ENCODE measurements around the gene CERS5.

CERS5 gene

GRCh38 chr12:50187084-50187900, 20.1 kb upstream of the CERS5 start:
- no peaks in the 10 kb centered on the region for H3K27me3 ChIP-seq (replicated peaks in 2 of 5; ENCODE audit: control insufficient read depth in 4 of 5, insufficient read depth in 5 of 5, low read length in 4 of 5)
- H3K4me3 ChIP-seq (ENCODE audit: control insufficient read depth in 1 of 7, extremely low read depth in 1 of 7, insufficient read depth in 4 of 7, low read depth in 2 of 7, low read length in 6 of 7): no peak overlapping the region
- CTCF ChIA-PET: interaction anchor here (1.1 to 1.8 kb wide), 4 partner anchors 9 to 128 kb away, joined by 3 to 6 read pairs (median 4); no protein-coding TSS in a partner anchor
- DNase-seq: no peak
- no peak overlapping the region for H3K27ac ChIP-seq (ENCODE audit: insufficient read depth in 1 of 2, low read depth in 1 of 2, low read length in 2 of 2, poor library complexity in 1 of 2, severe bottlenecking in 2 of 2)
- no peaks in the 10 kb centered on the region for H3K4me1 ChIP-seq (ENCODE audit: control extremely low read depth in 1 of 4, control insufficient read depth in 4 of 4, insufficient read depth in 4 of 4, low read length in 3 of 4)
- no peaks in the 10 kb centered on the region for H3K9me3 ChIP-seq (ENCODE audit: control extremely low read depth in 1 of 5, control insufficient read depth in 4 of 5, insufficient read depth in 2 of 5, low read depth in 1 of 5, low read length in 4 of 5)
- 96% methylated on average over 3 of the region's 7 CpGs for WGBS (ENCODE audit: insufficient coverage)
- POLR2A ChIA-PET: no interaction called here
- peaks cover 0 to 20% (median 8%) of the 10 kb centered on the region in 4 experiments for H3K36me3 ChIP-seq (ENCODE audit: control insufficient read depth in 4 of 4, insufficient read depth in 4 of 4, low read length in 3 of 4)

GRCh38 chr12:50186681-50187080, 19.5 kb upstream of the CERS5 start:
- ChIA-PET CTCF (interaction anchor here (1.5 to 1.8 kb wide), 3 partner anchors 9 to 219 kb away, joined by 3 to 6 read pairs (median 3); no protein-coding TSS in a partner anchor), POLR2A (no interaction called here)
- Histone ChIP-seq H3K27ac (ENCODE audit: insufficient read depth in 1 of 2, low read depth in 1 of 2, low read length in 2 of 2, poor library complexity in 1 of 2, severe bottlenecking in 2 of 2) (no peak overlapping the region), H3K9me3 (ENCODE audit: control extremely low read depth in 1 of 5, control insufficient read depth in 4 of 5, insufficient read depth in 2 of 5, low read depth in 1 of 5, low read length in 4 of 5) (no peaks in the 10 kb centered on the region), H3K4me3 (ENCODE audit: control insufficient read depth in 1 of 7, extremely low read depth in 1 of 7, insufficient read depth in 4 of 7, low read depth in 2 of 7, low read length in 6 of 7) (no peak overlapping the region), H3K36me3 (ENCODE audit: control insufficient read depth in 4 of 4, insufficient read depth in 4 of 4, low read length in 3 of 4) (peaks cover 0 to 19% (median 10%) of the 10 kb centered on the region in 4 experiments), H3K4me1 (ENCODE audit: control extremely low read depth in 1 of 4, control insufficient read depth in 4 of 4, insufficient read depth in 4 of 4, low read length in 3 of 4) (no peaks in the 10 kb centered on the region), H3K27me3 (replicated peaks in 2 of 5; ENCODE audit: control insufficient read depth in 4 of 5, insufficient read depth in 5 of 5, low read length in 4 of 5) (no peaks in the 10 kb centered on the region)
- DNase-seq: no peak
- WGBS (ENCODE audit: insufficient coverage): no CpG with 5 or more reads among the region's 1 CpG

DNA sequence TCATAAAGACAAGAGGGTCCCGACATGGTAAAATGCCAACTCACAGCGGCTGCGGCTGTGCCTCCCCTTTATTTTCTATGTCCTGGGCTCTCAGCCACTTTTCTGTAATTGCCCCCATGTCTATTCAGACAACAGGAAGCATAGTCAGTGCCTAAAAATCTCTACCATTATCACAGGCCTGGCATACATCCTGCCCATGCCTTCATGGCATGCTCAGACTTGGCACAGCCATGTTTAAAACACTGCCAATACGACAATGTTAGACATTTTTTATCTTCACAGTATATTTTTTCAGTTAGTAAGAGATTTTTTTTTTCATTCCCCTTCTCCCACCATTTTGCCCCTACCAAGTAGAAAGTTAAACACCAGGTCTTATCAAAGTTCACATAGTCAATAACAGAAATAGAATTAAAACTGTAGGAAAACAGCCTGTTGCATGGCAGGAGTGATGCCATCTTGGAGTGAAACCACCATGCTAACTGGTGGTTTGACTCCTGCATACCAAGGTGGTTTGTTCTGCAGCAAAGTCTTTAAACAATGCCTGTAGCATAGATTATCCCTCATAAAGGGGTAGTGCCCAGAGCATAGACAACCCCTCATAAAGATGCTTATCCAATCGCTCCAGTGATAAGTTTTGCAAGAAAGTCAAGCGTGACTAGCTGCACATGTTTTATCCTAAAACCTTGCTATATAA, 18.9 kb upstream of the CERS5 start:
- Histone ChIP-seq H3K27ac (ENCODE audit: insufficient read depth in 1 of 2, low read depth in 1 of 2, low read length in 2 of 2, poor library complexity in 1 of 2, severe bottlenecking in 2 of 2) (no peak overlapping the region), H3K27me3 (replicated peaks in 2 of 5; ENCODE audit: control insufficient read depth in 4 of 5, insufficient read depth in 5 of 5, low read length in 4 of 5) (no peaks in the 10 kb centered on the region), H3K4me3 (ENCODE audit: control insufficient read depth in 1 of 7, extremely low read depth in 1 of 7, insufficient read depth in 4 of 7, low read depth in 2 of 7, low read length in 6 of 7) (no peak overlapping the region), H3K4me1 (ENCODE audit: control extremely low read depth in 1 of 4, control insufficient read depth in 4 of 4, insufficient read depth in 4 of 4, low read length in 3 of 4) (no peaks in the 10 kb centered on the region), H3K9me3 (ENCODE audit: control extremely low read depth in 1 of 5, control insufficient read depth in 4 of 5, insufficient read depth in 2 of 5, low read depth in 1 of 5, low read length in 4 of 5) (no peaks in the 10 kb centered on the region), H3K36me3 (ENCODE audit: control insufficient read depth in 4 of 4, insufficient read depth in 4 of 4, low read length in 3 of 4) (peaks cover 0 to 23% (median 10%) of the 10 kb centered on the region in 4 experiments)
- CTCF ChIA-PET: interaction anchor here (0.9 to 1.8 kb wide), 4 partner anchors 9 to 219 kb away, joined by 3 to 6 read pairs (median 4); no protein-coding TSS in a partner anchor
- 92% methylated on average over 5 of the region's 6 CpGs for WGBS (ENCODE audit: insufficient coverage)
- POLR2A ChIA-PET: no interaction called here
- peak in 1 of 3 donors; percentile 21 for DNase-seq

GRCh38 chr12:50185301-50185895, 18.2 kb upstream of the CERS5 start:
- Histone ChIP-seq H3K4me1 (ENCODE audit: control extremely low read depth in 1 of 4, control insufficient read depth in 4 of 4, insufficient read depth in 4 of 4, low read length in 3 of 4) (no peaks in the 10 kb centered on the region), H3K27me3 (replicated peaks in 2 of 5; ENCODE audit: control insufficient read depth in 4 of 5, insufficient read depth in 5 of 5, low read length in 4 of 5) (no peaks in the 10 kb centered on the region), H3K27ac (ENCODE audit: insufficient read depth in 1 of 2, low read depth in 1 of 2, low read length in 2 of 2, poor library complexity in 1 of 2, severe bottlenecking in 2 of 2) (no peak overlapping the region), H3K4me3 (ENCODE audit: control insufficient read depth in 1 of 7, extremely low read depth in 1 of 7, insufficient read depth in 4 of 7, low read depth in 2 of 7, low read length in 6 of 7) (no peak overlapping the region), H3K9me3 (ENCODE audit: control extremely low read depth in 1 of 5, control insufficient read depth in 4 of 5, insufficient read depth in 2 of 5, low read depth in 1 of 5, low read length in 4 of 5) (no peaks in the 10 kb centered on the region), H3K36me3 (ENCODE audit: control insufficient read depth in 4 of 4, insufficient read depth in 4 of 4, low read length in 3 of 4) (peaks cover 0 to 21% (median 9%) of the 10 kb centered on the region in 4 experiments)
- no peak for DNase-seq
- WGBS (ENCODE audit: insufficient coverage): 93% methylated on average over 4 of the region's 4 CpGs
- ChIA-PET CTCF (interaction anchor here (0.9 to 2.0 kb wide), 5 partner anchors 8 to 218 kb away, joined by 3 to 6 read pairs (median 4); no protein-coding TSS in a partner anchor), POLR2A (no interaction called here)

- 96% methylated on average over 4 of the region's 5 CpGs for WGBS (ENCODE audit: insufficient coverage)
- ChIA-PET CTCF (interaction anchor here (1.4 to 2.0 kb wide), 2 partner anchors 8 to 126 kb away, joined by 3 to 6 read pairs; no protein-coding TSS in a partner anchor), POLR2A (no interaction called here)
- no peak for DNase-seq
- Histone ChIP-seq H3K27ac (ENCODE audit: insufficient read depth in 1 of 2, low read depth in 1 of 2, low read length in 2 of 2, poor library complexity in 1 of 2, severe bottlenecking in 2 of 2) (no peak overlapping the region), H3K4me1 (ENCODE audit: control extremely low read depth in 1 of 4, control insufficient read depth in 4 of 4, insufficient read depth in 4 of 4, low read length in 3 of 4) (no peaks in the 10 kb centered on the region), H3K27me3 (replicated peaks in 2 of 5; ENCODE audit: control insufficient read depth in 4 of 5, insufficient read depth in 5 of 5, low read length in 4 of 5) (no peaks in the 10 kb centered on the region), H3K36me3 (ENCODE audit: control insufficient read depth in 4 of 4, insufficient read depth in 4 of 4, low read length in 3 of 4) (peaks cover 0 to 24% (median 9%) of the 10 kb centered on the region in 4 experiments), H3K9me3 (ENCODE audit: control extremely low read depth in 1 of 5, control insufficient read depth in 4 of 5, insufficient read depth in 2 of 5, low read depth in 1 of 5, low read length in 4 of 5) (no peaks in the 10 kb centered on the region), H3K4me3 (ENCODE audit: control insufficient read depth in 1 of 7, extremely low read depth in 1 of 7, insufficient read depth in 4 of 7, low read depth in 2 of 7, low read length in 6 of 7) (no peak overlapping the region)
Measured at GRCh38 chr12:50184261-50184660, 17.1 kb upstream of the CERS5 start.

DNA sequence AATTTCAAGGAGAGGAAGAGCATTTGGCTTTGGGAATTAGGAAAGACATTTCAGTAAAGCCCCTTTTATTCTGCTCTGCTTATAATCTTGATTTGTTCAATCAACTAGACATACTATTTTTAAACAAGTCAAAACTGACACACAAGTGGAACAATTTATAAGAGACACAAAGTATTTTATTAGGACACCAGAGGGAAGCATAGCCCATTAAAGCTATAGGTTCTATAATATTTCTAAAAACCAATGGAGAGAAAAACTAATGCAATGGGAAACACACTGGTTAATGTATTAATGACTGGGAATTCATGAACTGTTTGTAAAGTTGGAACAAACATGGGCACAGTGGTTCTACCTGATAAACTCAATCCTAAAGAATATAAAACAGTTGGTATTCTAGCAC, 15.3 kb upstream of the CERS5 start:
- Histone ChIP-seq H3K36me3 (ENCODE audit: control insufficient read depth in 4 of 4, insufficient read depth in 4 of 4, low read length in 3 of 4) (peaks cover 0 to 23% (median 13%) of the 10 kb centered on the region in 4 experiments), H3K9me3 (ENCODE audit: control extremely low read depth in 1 of 5, control insufficient read depth in 4 of 5, insufficient read depth in 2 of 5, low read depth in 1 of 5, low read length in 4 of 5) (no peaks in the 10 kb centered on the region), H3K4me3 (ENCODE audit: control insufficient read depth in 1 of 7, extremely low read depth in 1 of 7, insufficient read depth in 4 of 7, low read depth in 2 of 7, low read length in 6 of 7) (no peak overlapping the region), H3K27me3 (replicated peaks in 2 of 5; ENCODE audit: control insufficient read depth in 4 of 5, insufficient read depth in 5 of 5, low read length in 4 of 5) (no peaks in the 10 kb centered on the region), H3K27ac (ENCODE audit: insufficient read depth in 1 of 2, low read depth in 1 of 2, low read length in 2 of 2, poor library complexity in 1 of 2, severe bottlenecking in 2 of 2) (no peak overlapping the region), H3K4me1 (ENCODE audit: control extremely low read depth in 1 of 4, control insufficient read depth in 4 of 4, insufficient read depth in 4 of 4, low read length in 3 of 4) (no peaks in the 10 kb centered on the region)
- ChIA-PET POLR2A (no interaction called here), CTCF (interaction anchor here (0.6 to 1.7 kb wide), 7 partner anchors 16 to 132 kb away, joined by 3 to 6 read pairs (median 3); partner anchors contain the start of gene CERS5)
- DNase-seq: peak in 2 of 3 donors; percentile 6 to 12
